Lung (tissue), 12 donors: Measurements from ENCODE around the gene DCLRE1A. TPM values are rescaled to one million over a fixed set of nuclear protein-coding genes. Genes with fewer than 3 reads are reported as not detected.
A peak's percentile ranks its signal among the peaks of the same experiment; 100 is the strongest.

Experiments
- ATAC-seq: fragments of 200-7000 bp; cut with Tn5 transposase; one replicate; pipeline ENCODE4 v1.9.1; 2020; ENCODE audit warnings: moderate number of reproducible peaks; ENCODE audit not compliant: insufficient read depth, low FRiP score
- DNase-seq, 3 donors: peaks; one replicate each; pipeline ENCODE4 v3.0.0-alpha.2; 2013 to 2017
- H3K27ac ChIP-seq, 2 donors: one replicate each; pipeline ENCODE4 v1.5.1; 2013; ENCODE audit warnings: mild to moderate bottlenecking in 2 of 2, moderate library complexity in 2 of 2, control low read depth in 1 of 2, inconsistent platforms in 1 of 2, low read depth in 1 of 2, low read length in 1 of 2
- H3K27me3 ChIP-seq, 3 donors: one replicate each; pipeline ENCODE4 v1.5.1; 2013; ENCODE audit warnings: low read length in 2 of 3; ENCODE audit not compliant: control insufficient read depth in 3 of 3, insufficient read depth in 3 of 3
- H3K36me3 ChIP-seq, 4 donors: one replicate each; pipeline ENCODE4 v1.5.1; 2013; ENCODE audit warnings: low read length in 4 of 4, mild to moderate bottlenecking in 1 of 4, moderate library complexity in 1 of 4; ENCODE audit not compliant: control insufficient read depth in 4 of 4, insufficient read depth in 4 of 4
- H3K4me1 ChIP-seq, 5 donors: one replicate each; pipeline ENCODE4 v1.5.1; 2013; ENCODE audit warnings: low read length in 5 of 5, mild to moderate bottlenecking in 2 of 5, moderate library complexity in 1 of 5; ENCODE audit not compliant: control insufficient read depth in 5 of 5, insufficient read depth in 5 of 5
- H3K4me3 ChIP-seq: one replicate; pipeline ENCODE4 v1.5.1; 2013; ENCODE audit warnings: mild to moderate bottlenecking, control low read depth, moderate library complexity
- H3K9ac ChIP-seq, 2 donors: one replicate each; pipeline ENCODE4 v1.5.1; 2013; ENCODE audit warnings: low read length in 2 of 2, control low read depth in 1 of 2; ENCODE audit not compliant: insufficient read depth in 1 of 2
- H3K9me3 ChIP-seq, 4 donors: one replicate each; pipeline ENCODE4 v1.5.1; 2013; ENCODE audit warnings: low read length in 3 of 4, mild to moderate bottlenecking in 1 of 4, moderate library complexity in 1 of 4; ENCODE audit not compliant: control insufficient read depth in 4 of 4, insufficient read depth in 3 of 4
- WGBS, 2 donors: extraction: QIAGEN DNeasy Blood & Tissue Kit; methylation state at CpG; one replicate each; pipeline ENCODE4 v1.1.7; 2013; 5-methylcytosine and 5-hydroxymethylcytosine counted together
- polyA plus RNA-seq, 2 donors: library from polyadenylated mRNA; stranded (reverse); fragments of 200-250 nt; gene quantifications; one replicate each; pipeline ENCODE4 v1.2.1, GENCODE V29; 2013
- total RNA-seq, 2 donors: library from RNA; depleted of rRNA in 1 of 2; stranded (reverse); fragments of >200 nt in 1 of 2; gene quantifications; one replicate each; pipeline ENCODE4 v1.2.1, GENCODE V29; 2014 to 2021
- TF ChIP-seq, protein P1 (sequence below): IDR thresholded peaks from 2 replicates; pipeline ENCODE4 v1.5.1; 2012; ENCODE audit warnings: mild to moderate bottlenecking; ENCODE audit errors: control extremely low read depth, extremely low read depth
- donor health status: control.
- donor health status: control.
- donor health status: Bipolar disorder and iron deficiency.
- donor health status: healthy.
- donor health status: DM: yes; HTN: yes; CAD: no.

Gene DCLRE1A
- total and polyA plus RNA-seq, 4 donors: 4.5 to 12.1 (median 5.4) TPM

DNA sequence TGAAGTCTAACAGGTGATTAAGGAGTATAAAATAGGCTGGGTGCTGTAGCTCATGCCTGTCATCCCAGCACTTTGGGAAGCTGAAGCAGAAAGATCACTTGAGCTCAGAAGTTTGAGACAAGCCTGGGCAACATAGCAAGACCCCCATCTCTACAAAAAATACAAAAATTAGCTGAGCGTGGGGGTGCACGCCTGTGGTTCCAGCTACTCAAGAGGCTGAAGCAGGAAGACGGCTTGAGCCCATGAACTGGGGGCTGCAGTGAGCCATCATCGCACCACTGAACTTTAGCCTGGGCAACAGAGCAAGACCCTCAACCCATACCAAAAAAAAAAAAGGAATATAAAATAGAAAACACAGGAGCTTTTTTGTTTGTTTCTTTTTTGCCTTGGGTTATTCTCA is 47.4 kb downstream of the DCLRE1A start:
- H3K4me3 ChIP-seq: no peak overlapping the region
- H3K4me1 ChIP-seq: peaks cover 0 to 17% (median 0%) of the 10 kb centered on the region in 5 donors
- H3K36me3 ChIP-seq: no peaks in the 10 kb centered on the region
- no peaks in the 10 kb centered on the region for H3K9me3 ChIP-seq
- no peak for DNase-seq
- TF ChIP-seq, protein P1, sequence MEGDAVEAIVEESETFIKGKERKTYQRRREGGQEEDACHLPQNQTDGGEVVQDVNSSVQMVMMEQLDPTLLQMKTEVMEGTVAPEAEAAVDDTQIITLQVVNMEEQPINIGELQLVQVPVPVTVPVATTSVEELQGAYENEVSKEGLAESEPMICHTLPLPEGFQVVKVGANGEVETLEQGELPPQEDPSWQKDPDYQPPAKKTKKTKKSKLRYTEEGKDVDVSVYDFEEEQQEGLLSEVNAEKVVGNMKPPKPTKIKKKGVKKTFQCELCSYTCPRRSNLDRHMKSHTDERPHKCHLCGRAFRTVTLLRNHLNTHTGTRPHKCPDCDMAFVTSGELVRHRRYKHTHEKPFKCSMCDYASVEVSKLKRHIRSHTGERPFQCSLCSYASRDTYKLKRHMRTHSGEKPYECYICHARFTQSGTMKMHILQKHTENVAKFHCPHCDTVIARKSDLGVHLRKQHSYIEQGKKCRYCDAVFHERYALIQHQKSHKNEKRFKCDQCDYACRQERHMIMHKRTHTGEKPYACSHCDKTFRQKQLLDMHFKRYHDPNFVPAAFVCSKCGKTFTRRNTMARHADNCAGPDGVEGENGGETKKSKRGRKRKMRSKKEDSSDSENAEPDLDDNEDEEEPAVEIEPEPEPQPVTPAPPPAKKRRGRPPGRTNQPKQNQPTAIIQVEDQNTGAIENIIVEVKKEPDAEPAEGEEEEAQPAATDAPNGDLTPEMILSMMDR: no peak
- no peaks in the 10 kb centered on the region for H3K27me3 ChIP-seq
- no peak for ATAC-seq
- no peak overlapping the region for H3K9ac ChIP-seq
- 97% methylated on average over 4 of the region's 4 CpGs for WGBS, 2 donors
- H3K27ac ChIP-seq: no peak overlapping the region

DNA sequence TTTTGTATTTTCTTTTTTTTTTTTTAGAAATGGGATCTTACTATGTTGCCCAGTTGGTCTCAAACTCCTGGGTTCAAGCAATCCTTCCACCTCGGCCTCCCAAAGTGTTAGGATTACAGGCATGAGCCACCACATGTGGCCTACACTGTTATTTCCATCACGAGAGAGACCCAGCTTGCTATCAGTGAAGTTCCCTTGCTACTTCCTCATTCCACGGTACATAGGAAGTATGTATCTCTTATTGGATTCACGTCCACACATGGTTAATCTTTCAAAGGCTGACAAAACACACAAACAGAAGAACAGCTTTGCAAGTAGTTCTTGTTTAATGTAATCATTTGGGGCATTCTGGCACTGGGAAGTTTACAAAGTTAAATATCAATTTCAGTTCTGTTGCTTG is 50.9 kb downstream of the DCLRE1A start:
- no peak overlapping the region for H3K9ac ChIP-seq
- no peaks in the 10 kb centered on the region for H3K36me3 ChIP-seq
- H3K27me3 ChIP-seq: no peaks in the 10 kb centered on the region
- ATAC-seq (no peak), DNase-seq (peak in 2 of 3 donors; percentile 40 to 41)
- H3K4me3 ChIP-seq: no peak overlapping the region
- H3K27ac ChIP-seq: no peak overlapping the region
- H3K9me3 ChIP-seq: no peaks in the 10 kb centered on the region
- TF ChIP-seq, protein P1: no peak
- peaks cover 0 to 19% (median 0%) of the 10 kb centered on the region in 5 donors for H3K4me1 ChIP-seq
- WGBS, 2 donors: 12 to 34% methylated on average over 4 of the region's 4 CpGs

DNA sequence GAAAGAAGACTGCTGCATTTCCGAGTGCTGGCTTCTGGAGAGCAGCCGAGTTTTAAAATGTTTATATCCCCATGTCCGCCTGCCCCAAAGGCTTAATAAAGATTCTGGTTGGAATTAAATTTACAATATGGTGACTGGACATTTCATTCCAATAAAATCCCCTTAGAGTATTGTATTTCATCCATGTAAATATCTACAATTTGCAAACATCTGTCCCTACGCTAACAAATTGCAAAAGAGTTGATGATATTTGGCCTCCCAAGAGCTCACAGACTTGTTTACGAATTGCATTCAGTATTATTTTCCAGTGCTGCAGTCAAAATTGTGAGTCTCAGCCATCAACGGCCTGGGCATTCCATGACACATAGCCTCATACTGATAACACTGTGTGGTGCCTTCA is 52.3 kb downstream of the DCLRE1A start:
- H3K4me3 ChIP-seq: no peak overlapping the region
- DNase-seq (peak; percentile 24 to 90 (median 86)), ATAC-seq (no peak)
- no peak overlapping the region for H3K27ac ChIP-seq
- no peaks in the 10 kb centered on the region for H3K9me3 ChIP-seq
- peaks cover 0 to 19% (median 0%) of the 10 kb centered on the region in 5 donors for H3K4me1 ChIP-seq
- WGBS, 2 donors: 80 to 89% methylated on average over 6 of the region's 6 CpGs
- H3K36me3 ChIP-seq: no peaks in the 10 kb centered on the region
- TF ChIP-seq, protein P1: no peak
- no peak overlapping the region for H3K9ac ChIP-seq
- no peaks in the 10 kb centered on the region for H3K27me3 ChIP-seq

DNA sequence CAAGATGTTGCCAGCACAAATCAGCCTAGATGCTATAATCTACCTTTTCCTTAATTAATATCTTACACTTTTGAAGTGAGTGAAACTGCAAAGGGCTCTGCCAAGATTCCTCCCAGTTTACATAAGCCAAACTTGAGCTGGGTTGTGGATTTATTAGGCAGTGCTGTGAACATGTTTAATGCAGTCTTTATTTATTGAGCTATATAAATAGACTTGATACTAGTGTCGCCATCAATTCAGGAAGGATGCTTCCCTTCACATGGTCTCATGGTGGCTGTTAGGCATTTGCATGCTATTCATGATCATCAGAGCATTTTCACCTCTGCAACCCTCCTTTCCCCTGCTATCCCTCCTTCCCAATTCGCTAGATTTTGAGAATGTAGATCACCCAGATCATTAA is 62.2 kb downstream of the DCLRE1A start:
- no peak overlapping the region for H3K9ac ChIP-seq
- ATAC-seq (no peak), DNase-seq (no peak)
- H3K36me3 ChIP-seq: no peaks in the 10 kb centered on the region
- H3K9me3 ChIP-seq: no peaks in the 10 kb centered on the region
- no peaks in the 10 kb centered on the region for H3K4me1 ChIP-seq
- no peaks in the 10 kb centered on the region for H3K27me3 ChIP-seq
- no peak overlapping the region for H3K4me3 ChIP-seq
- H3K27ac ChIP-seq: no peak overlapping the region
- TF ChIP-seq, protein P1: no peak
- WGBS, 2 donors: 79% methylated on average over 2 of the region's 2 CpGs
